Upper lobe of right lung (tissue), 1 donor: Measurements from ENCODE around the gene CFAP46. TPM values are rescaled to one million over a fixed set of nuclear protein-coding genes. Genes with fewer than 3 reads are reported as not detected.

Experiments
- ATAC-seq: fragments of 200-7000 bp; cut with Tn5 transposase; one replicate; pipeline ENCODE4 v1.9.1; 2020; ENCODE audit warnings: mild to moderate bottlenecking, moderate library complexity
- DNase-seq: peaks from one replicate; pipeline ENCODE4 v3.0.0-alpha.2; 2020
- H3K27ac ChIP-seq: fragments of 200-600 bp; one replicate; pipeline ENCODE4 v1.8.0; 2022
- H3K27me3 ChIP-seq: fragments of 200-600 bp; one replicate; pipeline ENCODE4 v1.8.0; 2022; ENCODE audit warnings: mild to moderate bottlenecking
- H3K36me3 ChIP-seq: fragments of 200-600 bp; one replicate; pipeline ENCODE4 v1.8.0; 2022
- H3K4me1 ChIP-seq: fragments of 200-600 bp; one replicate; pipeline ENCODE4 v1.8.0; 2022
- H3K4me3 ChIP-seq: fragments of 200-600 bp; one replicate; pipeline ENCODE4 v1.8.0; 2022; ENCODE audit warnings: mild to moderate bottlenecking
- H3K9me3 ChIP-seq: fragments of 200-600 bp; one replicate; pipeline ENCODE4 v1.8.0; 2022
- intact Hi-C: fragments of 100-400 bp; cut with DNase I; formaldehyde crosslinking; loops from one replicate; pipeline ENCODE4 v1.11.0; 2022
- total RNA-seq: library from RNA; stranded (reverse); fragmentation: NEBNext Ultra II Directional; extraction: Animal tissue kit (Norgen Biotek cat#: 25700); gene quantifications from one replicate; pipeline ENCODE4 v1.2.1, GENCODE V29; 2021
- TF ChIP-seq, protein P1 (sequence below): fragments of 200-600 bp; IDR thresholded peaks from one replicate; pipeline ENCODE4 v1.8.0; 2022; ENCODE audit warnings: antibody characterized with exemption
- donor health status: DM: no; HTN: yes; CAD: no; lungs with severe emphysema.

The CFAP46 gene
- total RNA-seq, 1 donor from 2014 or later, result 0.52 TPM

DNA sequence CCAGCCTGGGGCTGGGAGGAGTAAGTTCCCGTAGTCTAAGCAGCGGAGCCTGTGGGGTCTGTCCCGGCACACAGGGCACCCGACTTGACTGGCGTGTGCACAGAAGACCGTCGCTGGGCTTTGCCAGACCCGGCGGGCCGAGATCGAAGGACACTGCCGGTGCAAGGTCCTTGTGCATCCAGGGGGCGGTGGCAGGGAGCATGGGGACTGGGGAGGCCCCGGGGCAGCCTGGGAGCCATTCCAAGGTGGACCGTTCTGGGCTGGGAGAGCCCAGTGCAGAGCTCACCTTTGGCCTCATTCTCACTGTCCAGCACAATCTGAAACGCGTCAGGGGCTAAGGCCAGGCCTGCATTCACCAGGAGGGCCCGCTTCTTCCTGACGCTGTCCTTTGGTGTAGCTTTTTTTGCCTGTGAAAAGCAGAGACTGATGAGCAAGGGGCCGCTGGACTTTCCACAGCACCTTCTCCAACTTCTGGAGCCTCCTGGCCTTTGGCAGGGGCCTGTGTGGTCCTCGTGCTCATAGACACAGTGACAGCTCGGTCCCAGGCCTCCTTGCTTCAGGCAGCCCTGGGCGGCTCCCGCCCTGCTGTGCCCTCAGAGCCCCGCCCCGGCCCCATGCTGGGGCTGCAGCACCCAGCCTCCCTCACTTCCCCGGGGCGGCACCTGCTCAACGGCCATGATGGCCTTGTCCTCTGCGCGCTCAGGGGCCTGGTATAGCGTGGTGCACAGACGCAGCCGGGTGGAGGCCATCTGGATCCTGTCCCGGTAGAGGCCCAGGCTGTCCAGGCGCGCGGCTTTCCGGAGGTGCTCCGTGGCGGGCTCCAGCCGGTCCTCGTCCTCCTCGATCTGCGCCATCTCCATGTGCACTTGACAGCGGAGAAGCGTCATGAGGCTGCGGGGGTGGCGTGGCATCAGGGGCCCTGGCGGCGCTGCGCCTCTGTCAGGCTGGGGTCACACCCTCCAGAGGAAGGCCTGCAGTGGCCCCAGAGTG, 20.3 kb downstream of the CFAP46 start:
- H3K9me3 ChIP-seq, result no peaks in the 10 kb centered on the region
- H3K4me3 ChIP-seq, result no peak overlapping the region
- ATAC-seq (no peak), DNase-seq (no peak)
- H3K4me1 ChIP-seq, result no peaks in the 10 kb centered on the region
- H3K36me3 ChIP-seq, result no peaks in the 10 kb centered on the region
- H3K27me3 ChIP-seq, result no peaks in the 10 kb centered on the region
- H3K27ac ChIP-seq, result no peak overlapping the region
- intact Hi-C loops, result no loop called here
- TF ChIP-seq, protein P1, sequence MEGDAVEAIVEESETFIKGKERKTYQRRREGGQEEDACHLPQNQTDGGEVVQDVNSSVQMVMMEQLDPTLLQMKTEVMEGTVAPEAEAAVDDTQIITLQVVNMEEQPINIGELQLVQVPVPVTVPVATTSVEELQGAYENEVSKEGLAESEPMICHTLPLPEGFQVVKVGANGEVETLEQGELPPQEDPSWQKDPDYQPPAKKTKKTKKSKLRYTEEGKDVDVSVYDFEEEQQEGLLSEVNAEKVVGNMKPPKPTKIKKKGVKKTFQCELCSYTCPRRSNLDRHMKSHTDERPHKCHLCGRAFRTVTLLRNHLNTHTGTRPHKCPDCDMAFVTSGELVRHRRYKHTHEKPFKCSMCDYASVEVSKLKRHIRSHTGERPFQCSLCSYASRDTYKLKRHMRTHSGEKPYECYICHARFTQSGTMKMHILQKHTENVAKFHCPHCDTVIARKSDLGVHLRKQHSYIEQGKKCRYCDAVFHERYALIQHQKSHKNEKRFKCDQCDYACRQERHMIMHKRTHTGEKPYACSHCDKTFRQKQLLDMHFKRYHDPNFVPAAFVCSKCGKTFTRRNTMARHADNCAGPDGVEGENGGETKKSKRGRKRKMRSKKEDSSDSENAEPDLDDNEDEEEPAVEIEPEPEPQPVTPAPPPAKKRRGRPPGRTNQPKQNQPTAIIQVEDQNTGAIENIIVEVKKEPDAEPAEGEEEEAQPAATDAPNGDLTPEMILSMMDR, result no peak

DNA sequence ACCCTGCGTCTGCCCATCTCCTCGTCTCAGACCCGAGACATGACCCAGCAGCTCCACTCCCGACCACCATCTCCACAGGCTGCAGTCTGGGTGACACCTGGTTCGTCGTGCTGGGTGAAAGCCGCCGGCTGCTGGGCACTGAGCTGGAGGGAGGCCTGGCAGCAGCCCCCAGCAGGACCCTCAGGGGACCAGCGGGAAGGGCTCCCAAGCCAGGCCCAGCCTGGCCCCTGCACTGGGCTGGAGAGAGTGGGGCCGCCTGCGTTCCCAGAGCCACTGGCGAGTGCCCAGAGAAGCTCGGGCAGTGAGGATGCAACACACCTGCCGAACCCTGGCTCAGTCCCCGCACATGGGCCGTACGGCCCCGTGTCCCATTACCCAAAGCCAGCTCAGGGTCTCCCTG, 21.3 kb downstream of the CFAP46 start:
- no peak for ATAC-seq
- Histone ChIP-seq H3K27ac (no peak overlapping the region), H3K27me3 (no peaks in the 10 kb centered on the region), H3K9me3 (no peaks in the 10 kb centered on the region), H3K4me3 (no peak overlapping the region), H3K36me3 (no peaks in the 10 kb centered on the region), H3K4me1 (no peaks in the 10 kb centered on the region)
- TF ChIP-seq, protein P1, result no peak
- DNase-seq, result no peak
- intact Hi-C loops, result no loop called here

DNA sequence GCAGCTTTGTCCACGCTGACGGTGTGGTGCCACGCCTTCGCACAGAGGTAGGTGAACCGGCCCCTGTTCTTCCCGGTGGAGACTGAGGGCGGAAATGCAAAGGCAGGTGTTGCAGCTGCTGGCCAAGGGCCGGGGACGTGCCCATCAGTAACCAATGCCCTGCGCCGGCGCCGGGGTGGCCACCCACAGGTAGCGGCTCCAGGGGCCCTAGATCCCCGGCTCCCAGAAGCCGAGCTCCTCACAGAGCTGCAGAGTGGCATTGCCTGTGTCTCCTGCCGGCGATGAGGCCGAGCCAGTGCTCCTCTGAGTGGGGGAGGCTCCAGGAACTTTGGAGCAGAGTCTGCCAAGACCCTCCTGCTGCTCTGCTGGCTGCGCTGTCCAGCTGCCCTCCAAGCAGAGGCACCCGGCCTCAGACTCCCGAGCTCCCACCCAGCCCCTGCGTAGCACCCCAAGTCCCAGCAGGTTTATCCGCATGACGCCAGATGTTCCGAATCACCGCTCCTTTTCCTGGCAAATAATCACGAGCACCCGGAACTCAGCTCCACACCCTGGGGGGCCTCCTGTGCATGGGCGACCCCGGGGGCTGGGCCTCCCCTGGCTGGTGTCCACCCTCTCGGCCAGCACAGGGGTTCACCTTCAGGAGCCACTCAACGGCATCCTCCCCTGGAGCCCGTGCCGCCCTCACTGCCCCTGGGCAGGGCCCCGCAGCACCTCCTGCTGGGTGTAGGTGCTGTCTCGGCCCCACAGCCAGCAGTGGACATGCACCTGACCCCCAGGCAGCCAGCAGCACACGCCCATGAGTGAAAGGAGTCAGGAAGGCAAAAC, 22.1 kb downstream of the CFAP46 start:
- Histone ChIP-seq H3K4me1 (no peaks in the 10 kb centered on the region), H3K27ac (no peak overlapping the region), H3K4me3 (no peak overlapping the region), H3K27me3 (no peaks in the 10 kb centered on the region), H3K9me3 (no peaks in the 10 kb centered on the region), H3K36me3 (no peaks in the 10 kb centered on the region)
- intact Hi-C loops, result no loop called here
- DNase-seq (no peak), ATAC-seq (no peak)
- TF ChIP-seq, protein P1, result no peak

DNA sequence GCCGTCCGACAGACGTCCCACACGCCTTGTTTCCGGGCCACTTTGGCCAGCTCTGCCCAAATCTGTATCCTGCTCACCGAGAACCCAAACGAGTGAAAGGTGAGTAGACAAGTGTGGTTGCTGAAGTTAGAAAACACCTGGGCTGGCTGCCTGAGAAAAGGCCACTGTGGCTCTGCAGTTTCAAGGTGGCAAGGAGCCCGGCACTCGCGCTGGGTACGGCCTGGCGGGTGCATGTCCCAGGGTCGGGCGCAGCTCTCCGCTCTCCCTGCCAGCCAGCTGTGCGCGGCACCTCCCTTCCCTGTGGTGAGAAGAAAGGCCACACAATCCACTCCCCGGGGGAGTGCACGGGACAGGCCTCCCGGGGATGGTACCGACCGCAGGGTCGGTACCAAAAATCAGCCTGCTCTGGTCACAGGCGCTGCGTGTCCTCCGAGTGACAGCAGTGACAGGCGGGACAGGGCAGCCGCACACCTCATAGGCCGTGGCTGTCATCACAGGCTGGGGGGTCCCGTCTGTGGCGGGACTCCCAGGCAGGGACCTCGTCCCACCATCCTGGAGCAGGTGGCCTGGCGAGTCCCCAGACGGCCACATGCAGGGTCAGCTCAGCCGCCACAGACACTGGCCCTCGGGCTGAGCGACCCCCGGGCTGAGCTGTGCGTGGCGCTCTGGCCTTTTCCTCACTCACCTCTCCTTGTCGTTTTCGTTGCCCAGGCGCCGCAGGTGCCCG, 22.8 kb downstream of the CFAP46 start:
- H3K4me3 ChIP-seq, result no peak overlapping the region

More for the DNA sequence above, 22.8 kb downstream of the CFAP46 start:
- intact Hi-C loops, result no loop called here
- no peak for DNase-seq
- ATAC-seq, result no peak
- Histone ChIP-seq H3K27ac (no peak overlapping the region), H3K36me3 (no peaks in the 10 kb centered on the region), H3K27me3 (no peaks in the 10 kb centered on the region), H3K9me3 (no peaks in the 10 kb centered on the region), H3K4me1 (no peaks in the 10 kb centered on the region)
- TF ChIP-seq, protein P1, result no peak
